HG03457 (cell line): ENCODE data around the gene TSHZ2.
"Not testable (repeated sequence)": the region's sequence is repeated elsewhere in the genome, so short reads cannot be mapped to it uniquely, and the experiment has no call there.

Experiments used
- ATAC-seq: cut with Tn5 transposase; IDR thresholded peaks from one replicate; pipeline ENCODE4 v1.9.1; 2021; ENCODE audit warnings: moderate number of reproducible peaks; ENCODE audit not compliant: unreplicated experiment

The TSHZ2 gene

GRCh38 chr20:52963131-52963530 lies 9.0 kb upstream of the TSHZ2 start:
- no peak for ATAC-seq

GRCh38 chr20:52964131-52964530 lies 8.0 kb upstream of the TSHZ2 start:
- ATAC-seq: no peak

- ATAC-seq: no peak
These were observed 6.8 kb upstream of the TSHZ2 start for GRCh38 chr20:52965380-52965779.

GRCh38 chr20:52965819-52966218 lies 6.3 kb upstream of the TSHZ2 start:
- no peak for ATAC-seq

- ATAC-seq: not testable (repeated sequence)
These were observed 5.6 kb upstream of the TSHZ2 start for GRCh38 chr20:52966543-52966942.

- no peak for ATAC-seq
These were observed 514 bp upstream of the TSHZ2 start for GRCh38 chr20:52971498-52972189.

- no peak for ATAC-seq
These were observed 1.0 kb downstream of the TSHZ2 start for GRCh38 chr20:52972965-52973819.

GRCh38 chr20:52974179-52974594 lies 2.0 kb downstream of the TSHZ2 start:
- no peak for ATAC-seq

- no peak for ATAC-seq
These were observed 3.0 kb downstream of the TSHZ2 start for GRCh38 chr20:52975029-52975732.

- ATAC-seq: no peak
These were observed 3.8 kb downstream of the TSHZ2 start for GRCh38 chr20:52975803-52976531.

GRCh38 chr20:52978851-52979250 lies 6.7 kb downstream of the TSHZ2 start:
- ATAC-seq: no peak

- ATAC-seq: no peak
These were observed 8.9 kb downstream of the TSHZ2 start for GRCh38 chr20:52981051-52981450.

- ATAC-seq: no peak
These were observed 11.7 kb downstream of the TSHZ2 start for GRCh38 chr20:52983726-52984450.

- no peak for ATAC-seq
These were observed 12.3 kb downstream of the TSHZ2 start for GRCh38 chr20:52984451-52984810.

GRCh38 chr20:52985687-52986086 lies 13.5 kb downstream of the TSHZ2 start:
- no peak for ATAC-seq

GRCh38 chr20:52987295-52987694 lies 15.1 kb downstream of the TSHZ2 start:
- no peak for ATAC-seq

- no peak for ATAC-seq
These were observed 19.7 kb downstream of the TSHZ2 start for GRCh38 chr20:52991830-52992229.

GRCh38 chr20:52992632-52993031 lies 20.5 kb downstream of the TSHZ2 start:
- ATAC-seq: no peak

GRCh38 chr20:52993076-52993475 lies 20.9 kb downstream of the TSHZ2 start:
- ATAC-seq: no peak

- no peak for ATAC-seq
These were observed 22.2 kb downstream of the TSHZ2 start for GRCh38 chr20:52994184-52994970.
